GM18519 (cell line): ENCODE data around the gene KCNH2.
"Not testable (repeated sequence)": the region's sequence is repeated elsewhere in the genome, so short reads cannot be mapped to it uniquely, and the experiment has no call there.

Experiments used
- ATAC-seq: cut with Tn5 transposase; IDR thresholded peaks from one replicate; pipeline ENCODE4 v1.9.1; 2021; ENCODE audit warnings: mild to moderate bottlenecking, moderate library complexity; ENCODE audit not compliant: unreplicated experiment, low FRiP score

Gene KCNH2

GRCh38 chr7:150916670-150917069, 61.5 kb downstream of the KCNH2 start:
- no peak for ATAC-seq

- ATAC-seq, result no peak
These were observed 63.2 kb downstream of the KCNH2 start for GRCh38 chr7:150914966-150915365.

GRCh38 chr7:150914196-150914595, 63.9 kb downstream of the KCNH2 start:
- no peak for ATAC-seq

GRCh38 chr7:150912427-150912826, 65.7 kb downstream of the KCNH2 start:
- no peak for ATAC-seq

GRCh38 chr7:150911590-150912267, 66.4 kb downstream of the KCNH2 start:
- no peak for ATAC-seq

- ATAC-seq, result no peak
These were observed 67.1 kb downstream of the KCNH2 start for GRCh38 chr7:150910996-150911422.

GRCh38 chr7:150910305-150910995, 67.7 kb downstream of the KCNH2 start:
- ATAC-seq, result not testable (repeated sequence)

GRCh38 chr7:150909200-150909995, 68.7 kb downstream of the KCNH2 start:
- no peak for ATAC-seq

GRCh38 chr7:150908173-150908572, 69.9 kb downstream of the KCNH2 start:
- ATAC-seq, result no peak

- no peak for ATAC-seq
These were observed 73.9 kb downstream of the KCNH2 start for GRCh38 chr7:150904011-150904909.

- no peak for ATAC-seq
These were observed 74.5 kb downstream of the KCNH2 start for GRCh38 chr7:150903606-150904005.

GRCh38 chr7:150902078-150903033, 75.8 kb downstream of the KCNH2 start:
- ATAC-seq, result no peak

GRCh38 chr7:150901160-150902035, 76.7 kb downstream of the KCNH2 start:
- ATAC-seq, result no peak

- ATAC-seq, result no peak
These were observed 77.4 kb downstream of the KCNH2 start for GRCh38 chr7:150900675-150901074.

GRCh38 chr7:150898475-150899011, 79.6 kb downstream of the KCNH2 start:
- no peak for ATAC-seq

- no peak for ATAC-seq
These were observed 80.3 kb downstream of the KCNH2 start for GRCh38 chr7:150897502-150898474.
